ENCODE results near the gene ASXL1.
A peak's percentile ranks its signal among the peaks of the same experiment; 100 is the strongest.

The ASXL1 gene

GRCh38 chr20:32480371-32481241, 122.5 kb downstream of the ASXL1 start:
- DNase-seq (ENCODE audit: low read depth in 3 of 3) = no peak

- DNase-seq (ENCODE audit: low read depth in 3 of 3) = no peak
Observed at GRCh38 chr20:32481311-32482142, 123.4 kb downstream of the ASXL1 start.

GRCh38 chr20:32482143-32482441, 124.0 kb downstream of the ASXL1 start:
- DNase-seq (ENCODE audit: low read depth in 3 of 3) = no peak

- no peak for DNase-seq (ENCODE audit: low read depth in 3 of 3)
Observed at GRCh38 chr20:32482442-32483261, 124.5 kb downstream of the ASXL1 start.

GRCh38 chr20:32483351-32484224, 125.5 kb downstream of the ASXL1 start:
- peak in 1 of 3 donors; percentile 37 for DNase-seq (ENCODE audit: low read depth in 3 of 3)

- no peak for DNase-seq (ENCODE audit: low read depth in 3 of 3)
Observed at GRCh38 chr20:32484225-32484957, 126.3 kb downstream of the ASXL1 start.

GRCh38 chr20:32484958-32485769, 127.0 kb downstream of the ASXL1 start:
- peak in 2 of 3 donors; percentile 52 to 65 for DNase-seq (ENCODE audit: low read depth in 3 of 3)

- no peak for DNase-seq (ENCODE audit: low read depth in 3 of 3)
Observed at GRCh38 chr20:32485770-32486478, 127.8 kb downstream of the ASXL1 start.

- no peak for DNase-seq (ENCODE audit: low read depth in 3 of 3)
Observed at GRCh38 chr20:32487381-32487780, 129.2 kb downstream of the ASXL1 start.

- no peak for DNase-seq (ENCODE audit: low read depth in 3 of 3)
Observed at GRCh38 chr20:32488066-32488838, 130.1 kb downstream of the ASXL1 start.

All from stimulated activated CD4-positive, alpha-beta T cell treated with anti-CD3 and anti-CD28 coated beads, TNF-alpha, amount 100 ng/mL, for 48 hours (primary cell).